Endometrial microvascular endothelial cells (primary cell): ENCODE data around the gene DNAJC15. TPM values are rescaled to one million over a fixed set of nuclear protein-coding genes. Genes with fewer than 3 reads are reported as not detected.
"Not testable (repeated sequence)": the region's sequence is repeated elsewhere in the genome, so short reads cannot be mapped to it uniquely, and the experiment has no call there.

Experiments
- in situ Hi-C: cut with HindIII; loops from 2 replicates; pipeline ENCODE4 v1.10.0; 2017; ENCODE audit warnings: low sequenced_read_pairs, low pct_unique_long_range_greater_than_20kb; ENCODE audit errors: inconsistent ontology term
- total RNA-seq: library from RNA; depleted of rRNA; stranded (reverse); fragments of >200 nt; gene quantifications from one replicate; pipeline ENCODE4 v1.2.3, GENCODE V29; 2015; ENCODE audit errors: inconsistent ontology term

DNAJC15 gene
- total RNA-seq, 1 donor from 2014 or later: 24.5 TPM

DNA sequence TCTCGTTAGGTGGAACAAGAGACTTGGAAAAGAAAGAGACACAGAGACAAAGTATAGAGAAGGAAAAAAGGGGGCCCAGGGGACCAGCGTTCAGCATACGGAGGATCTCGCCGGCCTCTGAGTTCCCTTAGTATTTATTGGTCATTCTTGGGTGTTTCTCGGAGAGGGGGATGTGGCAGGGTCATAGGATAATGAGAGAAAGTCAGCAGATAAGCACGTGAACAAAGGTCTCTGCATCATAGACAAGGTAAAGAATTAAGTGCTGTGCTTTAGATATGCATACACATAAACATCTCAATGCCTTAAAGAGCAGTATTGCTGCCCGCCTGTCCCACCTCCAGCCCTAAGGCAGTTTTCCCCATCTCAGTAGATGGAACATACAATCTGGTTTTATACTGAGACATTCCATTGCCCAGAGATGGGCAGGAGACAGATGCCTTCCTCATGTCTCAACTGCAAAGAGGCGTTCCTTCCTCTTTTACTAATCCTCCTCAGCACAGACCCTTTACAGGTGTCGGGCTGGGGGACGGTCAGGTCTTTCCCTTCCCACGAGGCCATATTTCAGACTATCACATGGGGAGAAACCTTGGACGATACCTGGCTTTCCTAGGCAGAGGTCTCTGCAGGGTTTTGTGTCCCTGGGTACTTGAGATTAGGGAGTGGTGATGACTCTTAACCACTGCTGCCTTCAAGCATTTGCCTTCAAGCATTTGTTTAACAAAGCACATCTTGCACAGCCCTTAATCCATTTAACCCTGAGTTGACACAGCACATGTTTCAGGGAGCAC lies 17.4 kb downstream of the DNAJC15 start:
- in situ Hi-C loops: not testable (repeated sequence)

DNA sequence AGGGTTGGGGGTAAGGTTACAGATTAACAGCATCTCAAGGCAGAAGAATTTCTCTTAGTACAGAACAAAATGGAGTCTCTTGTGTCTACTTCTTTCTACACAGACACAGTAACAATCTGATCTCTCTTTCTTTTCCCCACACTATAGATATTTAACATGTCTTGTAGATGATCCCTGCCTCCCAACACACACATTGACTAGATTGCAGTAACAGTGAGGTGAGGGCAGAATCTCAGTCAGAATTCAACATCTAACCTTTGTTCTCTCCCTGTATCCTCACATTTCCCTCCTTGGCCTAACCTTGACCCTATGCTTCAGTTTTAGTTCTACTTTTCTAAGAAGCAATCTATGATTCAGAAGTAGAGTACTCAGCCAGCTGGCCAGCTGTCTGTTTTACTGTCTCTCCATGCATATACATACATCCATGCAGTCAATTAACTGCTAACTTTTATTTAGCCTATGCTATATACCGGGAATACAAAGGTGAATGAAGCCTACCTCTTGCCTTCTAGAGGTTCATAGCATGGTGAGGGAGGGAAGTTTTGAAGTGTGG lies 18.1 kb downstream of the DNAJC15 start:
- in situ Hi-C loops: no loop called here

DNA sequence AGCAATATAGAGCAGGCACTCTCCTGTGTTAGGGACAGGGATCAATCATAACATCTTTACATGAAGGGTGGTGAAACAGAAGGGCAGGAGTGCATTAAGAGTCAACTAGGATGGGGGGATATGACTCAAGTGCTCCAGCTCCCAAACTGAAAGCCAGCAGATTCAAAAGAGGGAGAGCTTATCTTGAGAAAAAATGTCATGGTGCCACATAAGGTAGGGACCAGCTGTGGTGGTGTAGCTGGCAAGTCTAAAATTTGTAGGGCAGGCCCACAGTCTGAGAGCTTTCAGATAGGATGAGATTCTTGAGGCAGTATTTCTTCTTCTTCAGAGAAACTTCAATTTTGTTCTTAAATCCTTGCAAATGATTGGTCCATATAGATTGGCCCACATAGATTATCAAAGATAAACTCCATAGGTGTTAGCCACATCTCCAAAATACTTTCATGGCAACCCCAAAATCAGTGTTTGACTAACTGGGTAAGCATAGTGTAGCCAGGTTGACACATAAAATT lies 19.1 kb downstream of the DNAJC15 start:
- in situ Hi-C loops: no loop called here

DNA sequence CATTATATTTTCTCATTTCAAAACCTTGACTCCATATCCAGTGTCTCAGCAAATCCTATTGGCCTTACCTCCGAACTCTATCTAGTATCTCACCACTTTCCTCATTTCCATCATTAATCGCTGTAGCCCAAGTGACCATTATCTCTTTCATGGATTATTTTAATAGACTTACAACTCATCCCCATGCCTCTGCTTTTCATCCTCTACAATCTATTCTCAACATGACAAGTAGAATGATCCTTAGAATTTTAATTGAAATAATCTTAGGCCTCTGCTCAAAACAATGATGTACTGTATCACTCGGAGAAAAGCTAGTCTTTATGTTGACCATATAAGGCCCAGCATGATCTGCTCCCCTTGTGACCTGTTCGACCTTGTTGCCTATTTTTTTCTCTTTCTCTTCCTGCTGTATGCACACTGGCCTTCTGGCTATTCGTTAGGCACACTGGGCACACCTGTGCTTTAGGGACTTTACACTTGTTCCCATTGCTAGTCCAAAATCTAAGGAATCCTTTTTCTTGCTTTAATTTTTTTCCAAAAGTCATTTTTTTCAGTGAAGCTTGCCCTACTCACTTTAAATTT lies 21.4 kb downstream of the DNAJC15 start:
- in situ Hi-C loops: no loop called here

DNA sequence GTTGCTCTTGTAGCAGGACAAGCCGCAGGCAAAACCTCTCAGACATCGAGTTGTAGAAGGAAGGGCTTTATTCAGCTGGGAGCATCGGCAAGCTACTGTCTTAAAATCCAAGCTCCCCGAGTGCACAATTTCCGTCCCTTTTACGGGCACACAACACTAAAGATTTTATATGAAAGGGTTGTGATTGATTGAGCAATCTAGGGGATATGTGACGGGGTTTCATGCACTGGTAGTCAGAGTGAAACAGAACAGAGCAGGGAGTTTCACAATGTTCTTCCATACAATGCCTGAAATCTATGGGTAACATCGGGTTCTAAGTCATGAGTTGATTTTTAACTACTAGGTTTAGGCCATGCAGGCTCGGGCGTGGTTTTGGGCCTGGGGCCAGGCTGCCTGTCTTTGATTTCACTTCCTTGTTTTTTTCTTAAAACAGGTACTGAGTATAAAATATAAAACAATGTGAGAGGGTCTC lies 22.0 kb downstream of the DNAJC15 start:
- in situ Hi-C loops: not testable (repeated sequence)

DNA sequence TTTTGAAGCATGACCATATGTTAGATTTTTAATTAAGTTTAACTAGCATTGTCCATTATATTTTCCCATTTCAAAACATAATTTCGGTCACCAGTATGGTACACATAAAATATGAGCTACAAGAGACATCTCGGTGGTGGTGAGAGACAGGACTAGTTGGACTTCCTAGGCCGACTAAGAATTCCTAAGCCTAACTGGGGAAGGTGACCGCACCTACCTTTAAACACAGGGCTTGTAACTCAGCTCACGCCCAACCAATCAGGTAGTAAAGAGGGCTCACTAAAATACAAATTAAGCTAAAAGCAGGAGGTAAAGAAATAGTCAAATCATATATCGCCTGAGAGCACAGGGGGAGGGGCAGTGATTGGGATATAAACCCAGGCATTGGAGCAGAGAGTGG lies 22.9 kb downstream of the DNAJC15 start:
- in situ Hi-C loops: no loop called here

DNA sequence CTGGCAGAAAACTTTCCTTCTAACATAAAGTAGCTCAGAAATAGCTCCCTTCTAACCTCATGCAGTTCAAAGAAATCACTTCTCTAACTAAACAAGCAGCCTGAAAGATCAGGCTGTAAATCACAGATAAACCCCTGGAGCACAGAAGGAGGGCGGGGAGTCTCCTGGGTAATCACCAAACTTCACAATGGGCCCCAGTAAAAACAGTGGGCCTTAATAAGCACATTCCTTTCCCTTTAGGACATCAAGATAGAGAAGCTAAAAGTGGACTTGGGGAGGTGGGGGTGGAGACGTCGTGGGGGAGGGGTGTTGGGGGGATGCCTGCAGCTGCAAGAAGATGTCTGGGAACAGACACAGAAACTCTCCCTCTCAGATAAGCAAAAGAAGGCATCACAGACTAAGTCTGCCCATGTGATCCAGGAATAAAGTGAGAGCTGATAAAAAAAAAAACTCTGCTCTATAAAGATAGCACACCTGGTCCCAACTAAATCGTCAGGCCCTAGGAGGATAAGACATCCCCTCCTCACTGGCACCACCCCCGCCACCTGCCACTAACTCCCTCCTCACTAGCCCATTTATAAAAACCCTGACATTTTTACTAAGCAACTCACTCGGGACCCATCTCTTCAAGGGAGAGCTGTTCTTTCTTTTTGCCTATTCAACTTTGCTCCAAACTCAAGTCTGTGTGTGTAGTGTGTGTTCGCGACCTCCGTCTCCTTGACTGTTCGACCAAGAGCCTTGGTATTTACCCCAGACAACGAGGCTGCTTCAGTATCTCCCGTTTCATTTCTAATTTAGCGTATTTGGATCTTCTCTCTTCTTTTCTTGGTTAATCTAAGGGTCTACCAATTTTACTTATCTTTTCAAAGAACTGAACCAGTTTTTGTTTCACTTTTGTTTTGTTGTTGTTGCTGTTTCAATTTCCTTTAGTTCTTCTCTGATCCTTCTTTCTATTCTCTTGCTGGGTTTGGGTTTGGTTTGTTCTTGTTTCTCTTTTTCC lies 31.7 kb downstream of the DNAJC15 start:
- in situ Hi-C loops: no loop called here

DNA sequence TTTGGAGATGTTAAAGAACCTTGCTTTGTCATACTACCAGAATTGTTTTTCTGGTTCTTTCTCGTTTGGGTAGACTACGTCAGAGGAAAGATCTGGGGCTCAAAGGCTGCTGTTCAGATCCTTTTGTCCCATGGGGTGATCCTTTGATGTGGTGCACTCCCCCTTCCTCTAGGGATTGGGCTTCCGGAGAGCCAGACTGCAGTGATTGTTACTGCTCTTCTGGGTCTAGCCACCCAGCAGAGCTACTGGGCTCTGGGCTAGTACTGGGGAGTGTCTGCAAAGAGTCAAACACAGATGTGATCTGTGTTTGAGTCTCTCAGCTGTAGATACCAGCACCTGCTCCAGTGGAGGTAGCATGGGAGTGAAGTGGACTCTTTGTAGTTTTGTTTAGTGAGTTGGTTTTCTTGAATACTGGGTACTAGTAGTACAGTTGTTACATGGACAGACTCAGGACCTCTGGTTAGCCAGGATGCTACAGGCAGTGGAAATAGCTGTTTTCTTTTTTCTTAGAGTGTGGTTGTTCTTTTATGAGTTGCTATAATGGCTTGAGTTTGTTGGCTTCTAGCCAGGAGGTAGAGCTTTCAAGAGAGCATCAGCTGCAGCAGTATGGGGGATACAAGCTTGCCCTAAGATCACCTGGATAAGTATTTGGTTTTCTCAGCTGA lies 34.4 kb downstream of the DNAJC15 start:
- in situ Hi-C loops: no loop called here

DNA sequence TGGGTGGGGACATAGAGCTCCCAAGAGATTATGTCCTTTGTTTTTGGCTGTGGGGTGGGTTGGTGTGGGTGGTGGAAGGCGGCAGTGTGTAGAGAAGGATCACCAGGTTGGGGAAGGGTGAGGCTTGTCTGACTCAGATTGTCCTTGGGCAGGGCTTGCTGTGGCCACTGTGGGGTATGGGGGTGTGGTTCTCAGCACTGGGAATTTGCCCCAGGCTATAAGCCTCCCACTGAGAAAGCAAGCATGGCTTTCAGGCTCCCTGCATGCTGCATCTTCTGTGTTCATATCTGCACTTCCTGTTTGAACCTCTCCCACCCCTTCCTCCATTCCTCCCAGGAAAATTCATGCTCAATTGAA lies 34.9 kb downstream of the DNAJC15 start:
- in situ Hi-C loops: no loop called here

DNA sequence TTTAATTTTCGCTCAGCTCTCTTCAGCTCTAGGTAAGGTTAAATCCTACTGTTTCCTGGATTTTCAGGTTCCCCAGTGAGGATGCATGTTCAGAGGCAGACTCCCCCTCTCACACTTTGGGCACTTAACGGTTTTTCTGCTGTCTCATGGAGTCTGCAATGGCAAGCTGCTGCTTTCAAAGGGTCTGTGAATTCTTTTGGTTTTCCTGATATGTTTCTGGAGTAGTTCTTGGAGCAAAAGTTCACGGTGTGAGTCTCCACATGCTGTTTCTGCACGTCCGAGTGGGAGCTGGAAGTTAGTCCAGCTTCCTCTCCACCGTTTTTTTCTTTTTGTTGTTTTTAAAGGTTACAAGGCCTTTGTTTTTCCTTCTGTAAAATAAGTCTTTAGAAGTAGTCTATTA lies 35.4 kb downstream of the DNAJC15 start:
- in situ Hi-C loops: no loop called here

DNA sequence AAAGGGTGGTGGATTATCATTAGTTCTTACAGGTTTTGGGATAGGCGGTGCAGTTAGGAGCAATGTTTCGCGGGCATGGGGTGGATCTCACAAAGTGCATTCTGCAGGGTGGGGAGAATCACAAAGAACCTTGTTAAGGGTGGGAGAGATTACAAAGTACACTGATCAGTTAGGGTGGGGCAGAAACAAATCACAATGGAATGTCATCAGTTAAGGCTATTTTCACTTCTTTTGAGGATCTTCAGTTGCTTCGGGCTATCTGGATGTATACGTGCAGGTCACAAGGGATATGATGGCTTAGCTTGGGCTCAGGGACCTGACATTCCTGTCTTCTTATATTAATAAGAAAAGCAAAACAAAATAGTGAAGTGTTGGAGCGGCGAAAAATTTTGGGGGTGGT lies 36.4 kb downstream of the DNAJC15 start:
- in situ Hi-C loops: not testable (repeated sequence)

DNA sequence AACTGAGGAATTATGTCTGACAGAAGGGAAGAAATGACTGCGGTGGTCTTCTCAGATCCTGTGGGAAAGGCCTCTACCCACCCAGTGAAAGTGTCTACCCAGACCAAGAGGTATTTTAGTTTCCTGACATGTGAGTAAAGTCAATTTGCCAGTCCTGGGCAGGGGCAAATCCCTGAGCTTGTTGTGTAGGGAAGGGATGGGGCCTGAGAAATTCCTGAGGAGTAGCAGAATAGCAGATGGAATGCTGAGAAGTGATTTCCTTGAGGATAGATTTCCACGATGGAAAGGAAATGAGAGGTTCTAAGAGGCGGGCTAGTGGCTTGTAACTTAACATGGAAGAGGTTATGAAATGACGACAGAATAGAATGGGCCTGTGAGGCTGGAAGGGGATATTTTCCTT lies 37.4 kb downstream of the DNAJC15 start:
- in situ Hi-C loops: not testable (repeated sequence)

DNA sequence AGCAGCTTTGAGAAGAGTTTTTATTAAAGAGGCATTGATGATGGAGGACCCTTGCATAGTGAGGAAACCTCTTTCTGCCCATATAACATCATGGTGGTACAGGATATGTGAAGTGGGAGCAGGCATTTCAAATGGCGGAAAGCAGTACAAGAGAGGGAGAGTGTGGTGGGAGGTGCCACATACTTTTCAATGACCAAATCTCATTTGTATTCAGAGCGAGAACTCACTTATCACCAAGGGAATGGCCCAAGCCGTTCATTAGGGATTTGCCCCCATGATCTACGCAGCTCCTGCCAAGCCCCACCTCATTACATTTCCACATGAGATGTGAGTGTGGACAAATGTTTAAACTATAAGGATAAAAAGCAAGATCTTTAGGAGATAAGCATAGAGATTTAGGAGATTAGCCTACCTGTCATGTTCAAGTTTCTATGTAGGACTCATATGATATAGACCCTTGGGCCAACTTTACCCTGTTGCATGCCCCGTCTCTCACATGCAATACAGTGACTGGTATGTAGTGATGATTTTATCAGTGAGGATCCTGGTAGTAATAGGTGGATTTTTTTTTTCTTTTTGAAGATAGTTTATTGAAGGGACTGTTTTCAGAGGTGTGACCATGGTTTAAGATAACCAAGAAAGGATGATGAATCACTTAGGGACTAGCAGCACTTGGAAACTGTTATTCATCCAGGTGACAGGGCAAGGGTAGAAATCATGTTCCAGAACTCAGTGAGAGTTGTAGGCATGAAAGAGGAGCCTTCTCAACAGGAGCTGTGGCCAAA lies 38.3 kb downstream of the DNAJC15 start:
- in situ Hi-C loops: no loop called here

DNA sequence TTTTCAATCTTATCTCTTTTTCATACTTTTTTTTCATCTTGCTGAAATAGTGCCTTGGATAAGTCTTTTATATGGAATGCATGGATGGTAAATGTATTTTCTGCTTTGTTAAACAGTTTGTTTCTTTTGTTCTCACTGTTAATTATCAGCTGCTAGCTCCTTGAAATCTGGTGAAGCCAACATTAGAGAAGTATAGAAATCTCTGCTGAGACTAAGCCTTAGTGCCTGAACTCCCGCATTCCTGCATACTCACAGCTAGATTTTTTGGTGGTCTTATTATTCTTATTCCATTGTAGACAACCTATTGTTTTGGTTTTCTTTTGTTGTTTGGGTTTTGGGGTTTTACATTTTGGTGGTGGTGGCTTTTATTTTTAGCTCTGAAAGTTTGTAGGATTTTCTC lies 48.4 kb downstream of the DNAJC15 start:
- in situ Hi-C loops: no loop called here

DNA sequence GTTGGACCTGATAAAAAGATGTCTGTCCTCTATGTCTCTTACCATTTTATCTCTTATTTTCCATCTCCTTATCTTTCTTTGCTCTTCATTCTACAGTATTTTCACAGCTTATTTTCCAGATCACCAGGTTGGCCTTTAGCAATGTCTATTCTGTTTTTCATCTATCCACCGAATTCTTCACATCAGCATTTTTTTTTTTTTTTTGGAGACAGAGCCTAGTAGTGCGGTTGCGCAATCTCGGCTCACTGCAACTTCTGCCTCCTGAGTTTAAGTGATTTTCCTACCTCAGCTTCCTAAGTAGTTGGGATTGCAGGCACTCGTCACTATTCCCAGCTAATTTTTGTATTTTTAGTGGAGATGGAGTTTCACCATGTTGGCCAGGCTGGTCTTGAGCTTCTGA lies 49.0 kb downstream of the DNAJC15 start:
- in situ Hi-C loops: no loop called here

DNA sequence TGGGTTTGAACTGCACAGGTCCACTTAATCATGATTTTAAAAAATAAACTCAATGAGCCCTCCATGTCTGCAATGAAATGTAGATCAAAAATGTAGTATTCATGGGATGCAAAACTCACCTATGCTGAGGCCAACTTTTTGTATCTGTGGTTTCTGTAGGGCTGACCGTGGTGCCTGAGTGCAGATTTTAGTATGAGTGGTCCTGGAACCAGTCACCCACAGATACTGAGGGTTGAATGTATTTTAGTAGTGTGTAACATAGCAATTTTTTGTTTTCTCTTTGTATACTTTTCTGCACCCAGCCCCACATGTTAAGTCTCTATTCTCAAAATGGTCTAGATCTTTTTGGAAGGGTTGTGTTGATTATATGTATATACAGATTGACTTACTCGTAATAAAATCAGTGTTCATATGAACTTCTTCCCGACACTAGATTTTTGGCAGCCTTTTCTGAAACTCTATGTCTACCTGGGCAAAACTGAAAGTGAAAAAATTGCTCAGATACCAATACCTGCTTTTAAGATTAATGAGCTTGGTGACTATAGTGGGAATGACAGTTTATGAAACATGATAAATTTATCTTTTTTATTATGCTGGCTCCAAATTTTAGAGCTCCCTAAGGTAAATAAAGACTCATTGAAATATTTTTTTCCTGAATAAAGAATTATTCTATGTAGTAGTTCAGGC lies 51.6 kb downstream of the DNAJC15 start:
- in situ Hi-C loops: no loop called here

DNA sequence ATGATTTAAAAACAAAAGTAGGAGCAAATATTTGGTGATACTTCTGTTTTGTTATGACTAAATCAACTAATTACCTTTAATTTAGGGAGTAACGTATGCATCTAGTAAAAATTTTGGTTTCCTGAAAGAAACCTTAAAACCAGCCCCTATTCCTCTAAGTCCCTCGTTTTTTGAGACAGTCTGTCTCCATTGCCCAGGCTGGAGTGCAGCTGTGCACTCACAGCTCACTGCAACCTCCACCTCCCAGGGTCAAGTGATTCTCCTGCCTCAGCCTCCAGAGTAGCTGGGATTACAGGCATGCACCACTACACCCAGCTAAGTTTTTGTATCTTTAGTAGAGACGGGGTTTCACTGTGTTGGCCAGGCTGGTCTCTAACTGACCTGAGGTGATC lies 52.1 kb downstream of the DNAJC15 start:
- in situ Hi-C loops: not testable (repeated sequence)
